ENCODE data around the gene LRRC32.

Gene LRRC32

DNA sequence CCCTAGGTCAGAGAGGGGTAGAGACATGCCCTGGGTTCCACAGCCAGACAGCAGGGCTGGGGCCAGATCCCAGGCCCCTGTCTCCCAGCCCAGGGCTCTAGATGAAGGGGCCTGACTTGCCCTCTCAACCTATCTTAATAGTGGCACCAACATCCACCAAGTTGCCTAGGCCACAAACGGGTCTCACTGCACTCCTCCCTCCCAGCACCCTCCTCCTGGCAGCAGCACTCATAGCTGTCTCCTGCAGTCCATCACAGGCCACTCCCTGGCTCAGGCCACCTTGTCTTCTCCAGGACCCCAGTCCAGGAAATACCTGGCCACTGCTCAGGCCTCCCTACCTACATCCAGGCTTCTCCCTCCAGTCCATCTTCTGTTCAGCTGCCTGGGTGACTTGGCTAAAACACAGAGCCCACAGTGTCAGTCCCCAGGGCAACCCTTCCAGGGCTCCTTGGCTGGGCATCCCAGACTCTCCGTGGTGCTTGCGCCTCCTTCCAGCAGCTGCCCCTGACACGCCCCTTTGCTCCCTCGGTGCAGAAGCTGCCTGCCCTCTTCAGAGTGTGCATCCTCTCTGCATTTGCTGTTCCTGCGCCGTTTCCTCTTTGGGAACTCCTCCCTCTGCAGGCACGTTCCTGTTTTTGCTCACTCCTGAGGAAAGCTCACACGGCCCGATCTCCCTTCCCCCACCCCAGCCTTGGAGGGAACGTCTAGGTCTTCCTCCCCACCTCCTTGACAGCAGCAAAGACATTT lies 40.5 kb downstream of the LRRC32 start:
- Histone ChIP-seq H3K9ac (ENCODE audit: low read length) (peak overlapping the region; percentile 52), H3K4me1 (ENCODE audit: control insufficient read depth, insufficient read depth, low read length) (peaks cover 30% of the 10 kb centered on the region), H3K36me3 (ENCODE audit: control insufficient read depth, insufficient read depth, low read length, severe bottlenecking) (no peaks in the 10 kb centered on the region), H3K4me3 (ENCODE audit: low read length) (peak overlapping the region; percentile 32), H3K27me3 (replicated peaks; ENCODE audit: control insufficient read depth, insufficient read depth, low read length) (no peaks in the 10 kb centered on the region), H3K9me3 (ENCODE audit: control insufficient read depth, low read length) (peaks cover 6% of the 10 kb centered on the region)
- no peak for DNase-seq (ENCODE audit: low read depth)

DNA sequence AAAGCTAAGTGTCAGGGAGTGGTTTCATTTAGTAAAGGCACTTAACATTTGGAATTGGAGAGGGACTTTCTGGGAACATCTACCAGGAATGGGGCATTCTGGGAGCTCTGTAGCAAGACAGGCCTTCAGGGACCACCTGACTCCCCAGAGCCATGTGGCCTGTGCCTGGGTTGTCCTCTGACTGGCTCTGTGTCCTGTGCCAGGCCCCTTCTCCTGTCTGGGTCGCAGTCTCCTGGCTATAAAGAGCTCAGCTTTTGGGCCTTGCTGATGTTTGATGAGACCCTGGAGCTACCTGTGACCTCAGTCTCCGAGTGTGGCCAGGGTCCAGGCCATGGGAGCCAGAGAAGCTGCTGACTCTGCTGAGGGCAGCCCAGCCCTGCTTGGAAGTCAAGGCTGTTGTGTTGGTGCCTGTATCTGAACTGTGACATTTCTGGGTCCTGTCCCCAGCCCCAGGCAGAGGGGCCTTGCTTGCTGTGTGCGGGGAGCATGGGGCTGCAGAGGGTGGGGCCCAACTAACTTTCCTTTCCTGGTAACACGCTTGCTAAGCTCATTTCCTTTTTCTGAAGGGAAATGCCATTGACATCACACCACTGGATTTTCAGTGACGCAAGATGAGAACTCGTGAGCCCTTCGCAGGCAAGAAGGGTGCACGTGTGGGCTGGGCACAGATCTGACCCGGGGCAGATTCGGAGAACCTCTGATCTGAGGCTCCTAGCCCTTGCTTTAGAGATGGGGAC lies 41.3 kb downstream of the LRRC32 start:
- no peak for DNase-seq (ENCODE audit: low read depth)
- H3K4me3 ChIP-seq (ENCODE audit: low read length): no peak overlapping the region
- H3K9ac ChIP-seq (ENCODE audit: low read length): no peak overlapping the region
- H3K4me1 ChIP-seq (ENCODE audit: control insufficient read depth, insufficient read depth, low read length): peaks cover 30% of the 10 kb centered on the region
- H3K36me3 ChIP-seq (ENCODE audit: control insufficient read depth, insufficient read depth, low read length, severe bottlenecking): no peaks in the 10 kb centered on the region
- no peaks in the 10 kb centered on the region for H3K27me3 ChIP-seq (replicated peaks; ENCODE audit: control insufficient read depth, insufficient read depth, low read length)
- peaks cover 6% of the 10 kb centered on the region for H3K9me3 ChIP-seq (ENCODE audit: control insufficient read depth, low read length)

DNA sequence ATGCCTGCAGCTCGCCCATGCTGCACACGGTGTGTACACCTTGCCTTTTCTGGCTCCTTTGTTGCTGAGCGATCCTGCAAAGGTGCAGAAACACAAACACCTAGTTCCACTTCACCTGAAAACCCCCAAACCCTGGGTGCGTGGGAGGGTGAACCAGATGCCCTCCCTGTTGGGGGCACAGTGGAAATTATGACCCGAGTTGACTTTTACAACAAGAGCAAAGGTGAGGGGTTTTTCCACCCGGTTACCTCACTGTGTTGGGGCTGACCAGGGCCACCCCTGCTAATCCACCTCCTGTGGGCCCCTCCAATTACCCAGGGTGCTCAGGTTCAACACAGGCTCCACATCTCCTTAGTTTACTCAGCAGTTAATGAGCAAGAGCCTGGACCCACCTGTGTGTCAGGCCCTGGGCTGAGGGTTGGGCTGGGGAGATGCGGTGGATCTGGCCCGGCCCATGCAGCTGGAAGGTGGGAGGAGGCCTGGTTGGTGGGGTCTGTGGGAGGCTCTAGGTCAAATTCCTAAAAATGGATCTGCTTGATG lies 42.1 kb downstream of the LRRC32 start:
- Histone ChIP-seq H3K9me3 (ENCODE audit: control insufficient read depth, low read length) (peaks cover 6% of the 10 kb centered on the region), H3K36me3 (ENCODE audit: control insufficient read depth, insufficient read depth, low read length, severe bottlenecking) (no peaks in the 10 kb centered on the region), H3K4me3 (ENCODE audit: low read length) (no peak overlapping the region), H3K27me3 (replicated peaks; ENCODE audit: control insufficient read depth, insufficient read depth, low read length) (no peaks in the 10 kb centered on the region), H3K4me1 (ENCODE audit: control insufficient read depth, insufficient read depth, low read length) (peaks cover 33% of the 10 kb centered on the region), H3K9ac (ENCODE audit: low read length) (no peak overlapping the region)
- DNase-seq (ENCODE audit: low read depth): no peak

- H3K4me3 ChIP-seq (ENCODE audit: low read length): no peak overlapping the region
- no peaks in the 10 kb centered on the region for H3K27me3 ChIP-seq (replicated peaks; ENCODE audit: control insufficient read depth, insufficient read depth, low read length)
- DNase-seq (ENCODE audit: low read depth): no peak
- no peak overlapping the region for H3K9ac ChIP-seq (ENCODE audit: low read length)
- H3K36me3 ChIP-seq (ENCODE audit: control insufficient read depth, insufficient read depth, low read length, severe bottlenecking): no peaks in the 10 kb centered on the region
- H3K9me3 ChIP-seq (ENCODE audit: control insufficient read depth, low read length): peaks cover 6% of the 10 kb centered on the region
- peaks cover 40% of the 10 kb centered on the region for H3K4me1 ChIP-seq (ENCODE audit: control insufficient read depth, insufficient read depth, low read length)
Measured at GRCh38 chr11:76627606-76628005, 42.9 kb downstream of the LRRC32 start.

- H3K4me3 ChIP-seq (ENCODE audit: low read length): no peak overlapping the region
- H3K27me3 ChIP-seq (replicated peaks; ENCODE audit: control insufficient read depth, insufficient read depth, low read length): no peaks in the 10 kb centered on the region
- no peak for DNase-seq (ENCODE audit: low read depth)
- H3K9me3 ChIP-seq (ENCODE audit: control insufficient read depth, low read length): peaks cover 6% of the 10 kb centered on the region
- no peaks in the 10 kb centered on the region for H3K36me3 ChIP-seq (ENCODE audit: control insufficient read depth, insufficient read depth, low read length, severe bottlenecking)
- H3K9ac ChIP-seq (ENCODE audit: low read length): no peak overlapping the region
- peaks cover 47% of the 10 kb centered on the region for H3K4me1 ChIP-seq (ENCODE audit: control insufficient read depth, insufficient read depth, low read length)
Measured at GRCh38 chr11:76626921-76627401, 43.6 kb downstream of the LRRC32 start.

- H3K36me3 ChIP-seq (ENCODE audit: control insufficient read depth, insufficient read depth, low read length, severe bottlenecking): no peaks in the 10 kb centered on the region
- DNase-seq (ENCODE audit: low read depth): no peak
- H3K9me3 ChIP-seq (ENCODE audit: control insufficient read depth, low read length): peaks cover 6% of the 10 kb centered on the region
- H3K9ac ChIP-seq (ENCODE audit: low read length): no peak overlapping the region
- no peak overlapping the region for H3K4me3 ChIP-seq (ENCODE audit: low read length)
- no peaks in the 10 kb centered on the region for H3K27me3 ChIP-seq (replicated peaks; ENCODE audit: control insufficient read depth, insufficient read depth, low read length)
- peaks cover 53% of the 10 kb centered on the region for H3K4me1 ChIP-seq (ENCODE audit: control insufficient read depth, insufficient read depth, low read length)
Measured at GRCh38 chr11:76626266-76626665, 44.3 kb downstream of the LRRC32 start.

- H3K4me1 ChIP-seq (ENCODE audit: control insufficient read depth, insufficient read depth, low read length): peaks cover 58% of the 10 kb centered on the region
- DNase-seq (ENCODE audit: low read depth): no peak
- no peak overlapping the region for H3K9ac ChIP-seq (ENCODE audit: low read length)
- H3K9me3 ChIP-seq (ENCODE audit: control insufficient read depth, low read length): peaks cover 6% of the 10 kb centered on the region
- H3K36me3 ChIP-seq (ENCODE audit: control insufficient read depth, insufficient read depth, low read length, severe bottlenecking): no peaks in the 10 kb centered on the region
- no peaks in the 10 kb centered on the region for H3K27me3 ChIP-seq (replicated peaks; ENCODE audit: control insufficient read depth, insufficient read depth, low read length)
- no peak overlapping the region for H3K4me3 ChIP-seq (ENCODE audit: low read length)
Measured at GRCh38 chr11:76625472-76626186, 44.9 kb downstream of the LRRC32 start.

DNA sequence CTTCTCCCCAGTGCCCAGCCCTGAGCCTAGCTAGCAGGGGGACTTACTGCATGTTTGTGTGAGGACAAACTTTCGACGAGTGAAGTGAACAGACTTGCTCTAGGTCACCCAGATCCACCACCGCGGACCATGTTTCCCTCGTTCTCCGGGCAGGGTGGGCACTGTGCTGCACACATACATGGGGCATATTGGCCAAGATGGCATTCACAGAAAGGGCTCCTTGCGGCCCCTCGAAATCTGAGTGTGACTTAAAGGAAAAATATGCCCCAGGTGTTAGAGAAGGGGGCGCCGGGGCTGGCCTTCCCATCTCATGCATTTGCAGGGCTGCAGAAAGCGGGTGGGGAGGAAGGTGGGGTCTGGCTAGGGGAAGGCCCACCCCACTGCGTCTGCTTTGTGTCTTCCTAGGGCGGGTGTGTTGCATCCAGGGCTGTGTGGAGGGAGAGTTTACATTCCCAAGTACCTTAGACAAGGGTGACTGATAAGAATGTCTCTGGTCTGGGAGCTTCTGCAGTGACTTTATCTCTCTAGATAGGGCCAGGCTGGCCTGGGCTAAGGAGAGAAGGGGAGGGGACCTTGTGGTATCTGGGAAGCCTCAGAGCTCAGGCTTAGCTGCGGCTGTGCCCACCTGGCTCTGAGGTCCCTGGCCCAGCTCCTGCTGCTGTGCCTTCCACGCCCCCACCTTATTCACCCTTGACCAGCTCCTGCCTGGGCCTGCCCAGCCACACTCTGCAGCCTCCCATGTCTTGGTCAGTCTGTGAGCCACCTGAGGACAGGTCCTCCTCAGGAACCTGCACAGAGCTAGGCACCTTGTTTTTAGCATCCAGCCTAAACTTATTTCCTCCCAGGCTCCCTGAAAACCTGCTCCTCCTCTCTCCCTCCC lies 45.8 kb downstream of the LRRC32 start:
- DNase-seq (ENCODE audit: low read depth): no peak
- peaks cover 49% of the 10 kb centered on the region for H3K4me1 ChIP-seq (ENCODE audit: control insufficient read depth, insufficient read depth, low read length)
- no peak overlapping the region for H3K9ac ChIP-seq (ENCODE audit: low read length)
- H3K4me3 ChIP-seq (ENCODE audit: low read length): no peak overlapping the region
- H3K27me3 ChIP-seq (replicated peaks; ENCODE audit: control insufficient read depth, insufficient read depth, low read length): no peaks in the 10 kb centered on the region
- H3K9me3 ChIP-seq (ENCODE audit: control insufficient read depth, low read length): peaks cover 6% of the 10 kb centered on the region
- H3K36me3 ChIP-seq (ENCODE audit: control insufficient read depth, insufficient read depth, low read length, severe bottlenecking): no peaks in the 10 kb centered on the region

DNA sequence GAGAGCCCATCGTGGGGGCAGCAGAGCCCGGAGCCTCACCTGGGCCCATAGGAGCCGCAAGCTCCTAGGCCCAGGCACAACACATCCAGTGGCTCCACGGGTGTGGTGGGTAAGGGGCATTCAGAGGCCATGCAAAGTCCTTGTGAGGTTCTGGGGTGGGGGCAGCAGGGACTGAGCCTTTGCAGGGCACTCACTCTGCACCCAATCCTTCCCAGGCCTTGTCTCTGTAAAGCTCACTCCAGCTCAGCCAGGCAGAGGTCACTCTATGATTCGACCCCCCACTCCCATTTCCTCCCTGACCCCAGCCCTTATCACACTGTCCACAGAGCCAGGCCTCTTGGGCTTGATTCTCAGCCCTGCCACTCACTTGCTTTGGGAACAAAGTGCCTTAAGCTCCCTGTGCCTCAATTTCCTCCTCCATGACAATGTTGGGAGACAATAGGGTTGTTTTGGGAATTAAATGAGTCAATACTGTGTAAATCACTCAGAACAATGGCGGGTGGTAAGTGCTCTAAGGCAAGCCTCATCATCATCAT lies 46.6 kb downstream of the LRRC32 start:
- H3K36me3 ChIP-seq (ENCODE audit: control insufficient read depth, insufficient read depth, low read length, severe bottlenecking): no peaks in the 10 kb centered on the region
- peaks cover 6% of the 10 kb centered on the region for H3K9me3 ChIP-seq (ENCODE audit: control insufficient read depth, low read length)
- H3K27me3 ChIP-seq (replicated peaks; ENCODE audit: control insufficient read depth, insufficient read depth, low read length): no peaks in the 10 kb centered on the region
- no peak for DNase-seq (ENCODE audit: low read depth)
- H3K9ac ChIP-seq (ENCODE audit: low read length): no peak overlapping the region
- peaks cover 41% of the 10 kb centered on the region for H3K4me1 ChIP-seq (ENCODE audit: control insufficient read depth, insufficient read depth, low read length)
- no peak overlapping the region for H3K4me3 ChIP-seq (ENCODE audit: low read length)

- Histone ChIP-seq H3K36me3 (ENCODE audit: control insufficient read depth, insufficient read depth, low read length, severe bottlenecking) (no peaks in the 10 kb centered on the region), H3K9ac (ENCODE audit: low read length) (peak overlapping the region; percentile 41), H3K4me1 (ENCODE audit: control insufficient read depth, insufficient read depth, low read length) (peaks cover 41% of the 10 kb centered on the region), H3K9me3 (ENCODE audit: control insufficient read depth, low read length) (peaks cover 9% of the 10 kb centered on the region), H3K4me3 (ENCODE audit: low read length) (no peak overlapping the region), H3K27me3 (replicated peaks; ENCODE audit: control insufficient read depth, insufficient read depth, low read length) (no peaks in the 10 kb centered on the region)
- DNase-seq (ENCODE audit: low read depth): peak; percentile 36
Measured at GRCh38 chr11:76623171-76623883, 47.2 kb downstream of the LRRC32 start.

Data from adipocyte (in vitro differentiated cells).